ENCODE results near the gene MAP1S.

GRCh38 chr19:17770613-17771012 is 51.3 kb downstream of the MAP1S start:
- TF ChIP-seq CTCF (IDR thresholded peaks at IDR 0.05; ENCODE audit: insufficient read depth, low read length) (no peak), REST (IDR thresholded peaks at IDR 0.05; ENCODE audit: insufficient replicate concordance, low read depth) (no peak), POLR2AphosphoS5 (IDR thresholded peaks at IDR 0.05; ENCODE audit: low read depth) (no peak)

Data from HL-60 (cell line).